Vagina (tissue), 2 donors: ENCODE data around the gene KDM4E. TPM values are rescaled to one million over a fixed set of nuclear protein-coding genes. Genes with fewer than 3 reads are reported as not detected.

Experiments
- DNase-seq, 2 donors: peaks; one replicate each; pipeline ENCODE4 v3.0.0-alpha.2; 2017; ENCODE audit errors: extremely low spot score in 2 of 2
- H3K27ac ChIP-seq: fragments of 200-600 bp; sonication (generic); one replicate; pipeline ENCODE4 v1.5.1; 2019
- H3K27me3 ChIP-seq: fragments of 200-600 bp; sonication (generic); one replicate; pipeline ENCODE4 v1.5.1; 2019
- H3K36me3 ChIP-seq, 2 donors: fragments of 200-600 bp; sonication (generic); one replicate each; pipeline ENCODE4 v1.5.1; 2017 to 2019
- H3K4me1 ChIP-seq: fragments of 200-600 bp; sonication (generic); one replicate; pipeline ENCODE4 v1.5.1; 2019
- H3K4me3 ChIP-seq, 2 donors: fragments of 200-600 bp; sonication (generic); 1 replicate in 1 of 2; 2 replicates in 1 of 2; pipeline ENCODE4 v1.5.1; 2016 to 2019
- H3K9me3 ChIP-seq: fragments of 200-600 bp; sonication (generic); one replicate; pipeline ENCODE4 v1.5.1; 2019
- POLR2A ChIP-seq, 2 donors: fragments of 450-650 bp; IDR thresholded peaks; one replicate each; pipeline ENCODE4 v1.6.1; 2017; ENCODE audit warnings: antibody characterized with exemption in 2 of 2, mild to moderate bottlenecking in 2 of 2, moderate library complexity in 2 of 2
- POLR2AphosphoS5 ChIP-seq, 2 donors: sonication (generic); formaldehyde crosslinking; IDR thresholded peaks; one replicate each; pipeline ENCODE4 v1.9.0; 2017; ENCODE audit warnings: antibody characterized with exemption in 2 of 2, mild to moderate bottlenecking in 2 of 2, low read depth in 1 of 2; ENCODE audit not compliant: insufficient read depth in 1 of 2
- intact Hi-C: fragments of 100-400 bp; cut with DNase I; formaldehyde crosslinking; loops from one replicate; pipeline ENCODE4 v1.15.1; 2023
- total RNA-seq: library from RNA; depleted of rRNA; stranded (reverse); fragments of >200 nt; gene quantifications from one replicate; pipeline ENCODE4 v1.2.3, GENCODE V29; 2016
- TF ChIP-seq, protein P1 (sequence below), 3 experiments: fragments of 450-650 bp in 2 of 3; fragments of 200-600 bp in 1 of 3; sonication (generic) in 1 of 3; IDR thresholded peaks; one replicate each; pipeline ENCODE4 v1.5.1; 2017 to 2019; ENCODE audit warnings: antibody characterized with exemption in 3 of 3, mild to moderate bottlenecking in 2 of 3, moderate library complexity in 2 of 3

KDM4E gene
- total RNA-seq, 1 donor from 2014 or later: not detected

DNA sequence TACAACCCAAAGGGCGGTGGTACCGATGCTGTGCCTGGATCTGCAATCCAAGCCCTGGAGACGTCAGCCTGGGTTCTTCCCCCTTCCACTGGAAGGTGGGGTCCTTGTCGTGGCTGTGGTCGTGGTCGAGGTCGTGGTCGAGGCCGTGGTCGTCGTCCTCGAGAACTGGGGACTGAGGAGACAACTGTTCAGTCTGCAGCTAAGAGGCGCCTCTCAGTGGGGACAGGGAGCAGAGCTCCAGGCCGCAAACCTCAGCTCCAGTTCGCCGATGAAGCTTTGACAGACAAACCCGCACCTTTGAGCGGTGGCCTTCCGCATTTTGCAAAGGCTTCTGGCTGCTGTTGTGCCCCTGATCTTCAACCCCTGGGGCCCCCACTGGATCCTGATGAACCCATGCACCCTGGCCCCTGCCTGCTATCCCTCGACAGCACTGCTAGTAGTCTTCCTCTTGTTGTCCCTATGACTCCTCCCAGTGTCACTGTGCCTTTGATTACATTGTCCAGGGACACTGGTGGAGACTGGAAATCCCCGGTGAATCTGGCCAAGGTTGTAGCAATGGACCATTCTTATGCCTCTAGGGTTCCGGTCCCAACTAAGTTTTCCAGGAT is 25.6 kb downstream of the KDM4E start:
- Histone ChIP-seq H3K27ac (no peak overlapping the region), H3K27me3 (no peaks in the 10 kb centered on the region), H3K4me1 (no peaks in the 10 kb centered on the region), H3K4me3 (no peak overlapping the region), H3K9me3 (no peaks in the 10 kb centered on the region), H3K36me3 (no peaks in the 10 kb centered on the region)
- intact Hi-C loops: no loop called here
- DNase-seq: no peak
- TF ChIP-seq, protein P1, sequence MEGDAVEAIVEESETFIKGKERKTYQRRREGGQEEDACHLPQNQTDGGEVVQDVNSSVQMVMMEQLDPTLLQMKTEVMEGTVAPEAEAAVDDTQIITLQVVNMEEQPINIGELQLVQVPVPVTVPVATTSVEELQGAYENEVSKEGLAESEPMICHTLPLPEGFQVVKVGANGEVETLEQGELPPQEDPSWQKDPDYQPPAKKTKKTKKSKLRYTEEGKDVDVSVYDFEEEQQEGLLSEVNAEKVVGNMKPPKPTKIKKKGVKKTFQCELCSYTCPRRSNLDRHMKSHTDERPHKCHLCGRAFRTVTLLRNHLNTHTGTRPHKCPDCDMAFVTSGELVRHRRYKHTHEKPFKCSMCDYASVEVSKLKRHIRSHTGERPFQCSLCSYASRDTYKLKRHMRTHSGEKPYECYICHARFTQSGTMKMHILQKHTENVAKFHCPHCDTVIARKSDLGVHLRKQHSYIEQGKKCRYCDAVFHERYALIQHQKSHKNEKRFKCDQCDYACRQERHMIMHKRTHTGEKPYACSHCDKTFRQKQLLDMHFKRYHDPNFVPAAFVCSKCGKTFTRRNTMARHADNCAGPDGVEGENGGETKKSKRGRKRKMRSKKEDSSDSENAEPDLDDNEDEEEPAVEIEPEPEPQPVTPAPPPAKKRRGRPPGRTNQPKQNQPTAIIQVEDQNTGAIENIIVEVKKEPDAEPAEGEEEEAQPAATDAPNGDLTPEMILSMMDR (IDR thresholded peaks at IDR 0.05): no peak
- TF ChIP-seq POLR2A (IDR thresholded peaks at IDR 0.05): no peak
- TF ChIP-seq POLR2AphosphoS5 (IDR thresholded peaks at IDR 0.05; ENCODE audit: insufficient read depth in 1 of 2, low read depth in 1 of 2): no peak

DNA sequence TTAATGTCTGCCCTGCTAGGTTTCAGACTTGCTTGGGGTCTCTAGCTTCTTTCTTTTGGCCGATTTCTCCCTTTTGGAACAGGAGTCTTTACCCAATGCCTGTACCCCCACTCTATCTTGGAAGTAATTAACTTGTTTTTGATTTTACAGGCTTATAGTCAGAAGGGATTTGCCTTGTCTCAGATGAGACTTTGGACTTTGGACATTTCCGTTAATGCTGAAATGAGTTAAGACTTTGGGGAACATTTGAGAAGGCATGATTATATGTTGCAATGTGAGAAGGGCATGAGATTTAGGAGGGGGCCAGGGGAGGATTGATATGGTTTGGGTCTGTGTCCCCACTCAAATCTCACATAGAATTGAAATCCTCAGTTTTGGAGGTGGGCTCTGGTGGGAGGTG is 29.3 kb downstream of the KDM4E start:
- no peaks in the 10 kb centered on the region for H3K4me1 ChIP-seq
- intact Hi-C loops: no loop called here
- H3K4me3 ChIP-seq: no peak overlapping the region
- TF ChIP-seq POLR2AphosphoS5 (IDR thresholded peaks at IDR 0.05; ENCODE audit: insufficient read depth in 1 of 2, low read depth in 1 of 2) (no peak), POLR2A (IDR thresholded peaks at IDR 0.05) (no peak)
- TF ChIP-seq, protein P1 (IDR thresholded peaks at IDR 0.05): no peak
- no peaks in the 10 kb centered on the region for H3K27me3 ChIP-seq
- no peaks in the 10 kb centered on the region for H3K9me3 ChIP-seq
- DNase-seq: no peak
- H3K27ac ChIP-seq: no peak overlapping the region
- no peaks in the 10 kb centered on the region for H3K36me3 ChIP-seq

DNA sequence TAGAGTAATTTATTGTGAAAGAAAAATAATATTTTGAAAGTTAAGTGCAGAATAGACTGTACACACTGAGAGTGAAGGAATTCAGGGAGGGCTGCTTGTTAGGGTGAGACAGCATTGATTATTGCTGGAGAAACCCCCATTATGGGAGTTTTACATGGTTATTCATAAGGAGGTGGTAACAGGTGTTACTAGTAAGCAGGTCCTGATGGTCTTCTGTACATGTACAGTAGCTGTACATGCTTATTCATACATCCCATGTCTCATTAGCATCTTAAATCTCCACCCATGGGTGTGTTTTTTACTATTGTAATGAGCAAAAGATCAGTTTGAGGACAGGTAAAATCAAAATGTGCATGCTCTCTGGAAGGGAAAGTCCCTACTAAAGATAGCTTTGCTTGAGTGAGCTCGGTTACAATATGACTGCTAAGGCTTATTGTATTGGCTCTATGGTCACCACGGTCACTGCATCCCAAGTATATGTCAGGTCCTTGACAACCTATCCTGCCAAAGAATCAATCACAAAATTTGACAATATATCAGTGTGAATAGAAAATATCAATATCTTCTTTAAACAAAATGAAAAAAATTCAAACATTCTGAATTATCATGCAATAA is 30.3 kb downstream of the KDM4E start:
- Histone ChIP-seq H3K4me1 (no peaks in the 10 kb centered on the region), H3K4me3 (no peak overlapping the region), H3K36me3 (no peaks in the 10 kb centered on the region), H3K27ac (no peak overlapping the region), H3K9me3 (no peaks in the 10 kb centered on the region), H3K27me3 (no peaks in the 10 kb centered on the region)
- no peak for TF ChIP-seq POLR2AphosphoS5 (IDR thresholded peaks at IDR 0.05; ENCODE audit: insufficient read depth in 1 of 2, low read depth in 1 of 2)
- no peak for TF ChIP-seq POLR2A (IDR thresholded peaks at IDR 0.05)
- TF ChIP-seq, protein P1 (IDR thresholded peaks at IDR 0.05): no peak
- DNase-seq: no peak
- intact Hi-C loops: no loop called here

DNA sequence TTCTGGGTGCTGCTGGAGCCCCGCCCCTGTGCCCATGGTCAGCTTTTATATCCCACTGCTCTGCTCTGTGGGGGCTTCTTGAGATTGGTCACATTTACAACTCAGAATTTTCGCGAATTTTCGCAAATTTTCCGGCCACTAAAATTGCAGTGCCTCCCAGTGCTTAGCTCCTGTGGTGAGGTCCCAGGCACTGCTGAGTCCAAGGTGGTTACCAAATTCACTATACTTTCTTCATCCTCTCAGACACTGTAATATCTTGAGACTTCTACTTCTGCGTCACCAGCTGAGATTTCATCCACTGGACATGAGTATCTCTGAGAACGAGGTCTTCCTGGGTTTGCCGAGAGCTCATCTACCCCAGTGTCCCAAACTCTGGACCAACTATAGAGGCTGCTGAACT is 32.9 kb downstream of the KDM4E start:
- Histone ChIP-seq H3K9me3 (no peaks in the 10 kb centered on the region), H3K27ac (no peak overlapping the region), H3K4me1 (no peaks in the 10 kb centered on the region), H3K4me3 (no peak overlapping the region), H3K36me3 (no peaks in the 10 kb centered on the region), H3K27me3 (no peaks in the 10 kb centered on the region)
- TF ChIP-seq, protein P1 (IDR thresholded peaks at IDR 0.05): no peak
- TF ChIP-seq POLR2A (IDR thresholded peaks at IDR 0.05) (no peak), POLR2AphosphoS5 (IDR thresholded peaks at IDR 0.05; ENCODE audit: insufficient read depth in 1 of 2, low read depth in 1 of 2) (no peak)
- intact Hi-C loops: no loop called here
- DNase-seq: no peak

DNA sequence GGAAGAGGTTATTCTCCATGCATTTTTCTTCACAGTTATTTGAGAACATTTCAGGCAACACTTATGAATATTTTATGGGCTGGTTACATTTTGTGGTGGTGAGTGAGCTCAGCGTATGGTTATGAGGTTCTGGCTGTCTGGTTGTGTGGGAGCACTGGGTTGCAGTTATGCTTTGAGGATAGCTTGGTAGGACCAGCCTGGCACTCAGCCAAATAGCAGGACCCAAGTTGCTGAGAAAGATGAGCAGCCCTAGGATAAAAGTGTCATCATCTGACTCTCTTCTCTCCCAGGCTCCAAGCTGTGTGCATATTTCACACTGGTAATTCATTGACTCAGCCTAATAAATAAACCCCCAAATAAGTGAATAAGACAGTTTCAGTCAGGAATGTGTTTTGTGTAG is 33.6 kb downstream of the KDM4E start:
- H3K27me3 ChIP-seq: no peaks in the 10 kb centered on the region
- H3K36me3 ChIP-seq: no peaks in the 10 kb centered on the region
- no peaks in the 10 kb centered on the region for H3K4me1 ChIP-seq
- intact Hi-C loops: no loop called here
- no peak for DNase-seq
- H3K9me3 ChIP-seq: no peaks in the 10 kb centered on the region
- no peak overlapping the region for H3K27ac ChIP-seq
- H3K4me3 ChIP-seq: no peak overlapping the region
- TF ChIP-seq POLR2A (IDR thresholded peaks at IDR 0.05): no peak
- TF ChIP-seq, protein P1 (IDR thresholded peaks at IDR 0.05): no peak
- no peak for TF ChIP-seq POLR2AphosphoS5 (IDR thresholded peaks at IDR 0.05; ENCODE audit: insufficient read depth in 1 of 2, low read depth in 1 of 2)
